Mesendoderm (in vitro differentiated cells): Measurements from ENCODE around the gene TAB2.
"Not testable (repeated sequence)": the region's sequence is repeated elsewhere in the genome, so short reads cannot be mapped to it uniquely, and the experiment has no call there.

Experiments
- DNase-seq: peaks from one replicate; pipeline ENCODE4 v3.0.0; 2013
- H2AK5ac ChIP-seq: 2 replicates; pipeline ENCODE4 v1.6.1; 2013; ENCODE audit warnings: low read length, inconsistent platforms
- H2BK120ac ChIP-seq: 2 replicates; pipeline ENCODE4 v1.6.1; 2013; ENCODE audit warnings: low read depth, mild to moderate bottlenecking, low read length, moderate library complexity, mixed read lengths
- H2BK15ac ChIP-seq: replicated peaks from 2 replicates; pipeline ENCODE4 v1.6.1; 2013; ENCODE audit warnings: low read depth, mild to moderate bottlenecking, moderate library complexity
- H2BK5ac ChIP-seq: 2 replicates; pipeline ENCODE4 v1.6.1; 2013; ENCODE audit warnings: low read length, inconsistent platforms
- H3K18ac ChIP-seq: 2 replicates; pipeline ENCODE4 v1.6.1; 2013; ENCODE audit warnings: mild to moderate bottlenecking, low read length, mixed read lengths
- H3K23ac ChIP-seq: one replicate; pipeline ENCODE4 v1.6.1; 2013; ENCODE audit warnings: low read length
- H3K27ac ChIP-seq: 2 replicates; pipeline ENCODE4 v1.5.1; 2013; ENCODE audit warnings: low read depth, mild to moderate bottlenecking, inconsistent platforms, low read length, moderate library complexity
- H3K27me3 ChIP-seq: 2 replicates; pipeline ENCODE4 v1.6.1; 2013; ENCODE audit warnings: low read length, control low read depth, mild to moderate bottlenecking, inconsistent platforms; ENCODE audit not compliant: insufficient read depth, poor library complexity
- H3K36me3 ChIP-seq: 2 replicates; pipeline ENCODE4 v1.6.1; 2013; ENCODE audit warnings: low read length, inconsistent platforms; ENCODE audit not compliant: control insufficient read depth, insufficient read depth
- H3K4ac ChIP-seq: one replicate; pipeline ENCODE4 v1.6.1; 2013; ENCODE audit warnings: low read depth, mild to moderate bottlenecking, low read length, moderate library complexity
- H3K4me1 ChIP-seq: 2 replicates; pipeline ENCODE4 v1.6.1; 2013; ENCODE audit warnings: low read depth, low read length, inconsistent platforms; ENCODE audit not compliant: control insufficient read depth
- H3K4me2 ChIP-seq: 2 replicates; pipeline ENCODE4 v1.6.1; 2013; ENCODE audit warnings: low read length
- H3K4me3 ChIP-seq: 2 replicates; pipeline ENCODE4 v1.5.1; 2013; ENCODE audit warnings: mild to moderate bottlenecking, low read length
- H3K56ac ChIP-seq: one replicate; pipeline ENCODE4 v1.6.1; 2013; ENCODE audit warnings: low read length
- H3K79me1 ChIP-seq: 2 replicates; pipeline ENCODE4 v1.6.1; 2013; ENCODE audit warnings: low read length, inconsistent platforms
- H3K79me2 ChIP-seq: 2 replicates; pipeline ENCODE4 v1.6.1; 2013; ENCODE audit warnings: mild to moderate bottlenecking, low read length; ENCODE audit not compliant: control insufficient read depth, insufficient read depth
- H3K9ac ChIP-seq: 2 replicates; pipeline ENCODE4 v1.6.1; 2013; ENCODE audit warnings: low read length, inconsistent platforms
- H4K5ac ChIP-seq: one replicate; pipeline ENCODE4 v1.6.1; 2013; ENCODE audit warnings: low read length
- H4K8ac ChIP-seq: one replicate; pipeline ENCODE4 v1.6.1; 2013; ENCODE audit warnings: low read depth, mild to moderate bottlenecking, control low read depth, low read length, moderate library complexity
- WGBS: extraction: QIAGEN DNeasy Blood & Tissue Kit; methylation state at CpG from one replicate; pipeline ENCODE4 v1.1.7; 2013; ENCODE audit warnings: low lambda C conversion rate, missing lambda C conversion rate; ENCODE audit not compliant: insufficient coverage; ENCODE audit errors: extremely low coverage; 5-methylcytosine and 5-hydroxymethylcytosine counted together

The TAB2 gene

DNA sequence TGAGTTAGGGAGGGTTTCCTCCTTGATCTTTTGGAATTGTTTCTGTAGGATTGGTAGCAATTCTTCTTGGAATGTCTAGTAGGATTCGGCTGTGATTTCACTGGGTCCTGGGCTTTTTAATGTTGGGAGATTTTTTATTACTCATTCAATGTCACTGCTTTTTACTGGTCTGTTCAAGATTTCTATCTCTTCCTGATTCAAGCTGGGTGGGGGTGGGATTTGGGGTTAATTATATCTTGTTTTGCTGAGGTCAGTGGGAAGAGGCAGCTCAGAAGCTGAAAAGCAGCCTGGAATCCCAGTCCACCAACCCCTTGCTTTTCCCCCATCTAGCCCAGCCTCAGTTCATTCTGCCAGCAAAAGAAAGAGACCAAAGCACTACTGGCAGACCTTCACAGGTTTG, 122.1 kb downstream of the TAB2 start:
- no peak overlapping the region for H2BK120ac ChIP-seq
- WGBS, result no CpG with 5 or more reads among the region's 1 CpG
- H2BK5ac ChIP-seq, result no peak overlapping the region
- no peak for DNase-seq
- H2AK5ac ChIP-seq, result no peak overlapping the region
- H3K4ac ChIP-seq, result no peak overlapping the region
- H4K5ac ChIP-seq, result no peak overlapping the region
- no peaks in the 10 kb centered on the region for H3K79me2 ChIP-seq
- no peak overlapping the region for H3K4me2 ChIP-seq
- H3K18ac ChIP-seq, result no peak overlapping the region
- no peak overlapping the region for H3K27ac ChIP-seq
- no peaks in the 10 kb centered on the region for H3K79me1 ChIP-seq
- H3K4me3 ChIP-seq, result no peak overlapping the region
- no peak overlapping the region for H3K9ac ChIP-seq
- H3K36me3 ChIP-seq, result no peaks in the 10 kb centered on the region
- H2BK15ac ChIP-seq, result no peak overlapping the region
- no peak overlapping the region for H4K8ac ChIP-seq
- H3K23ac ChIP-seq, result no peak overlapping the region
- H3K4me1 ChIP-seq, result no peaks in the 10 kb centered on the region
- H3K27me3 ChIP-seq, result no peaks in the 10 kb centered on the region
- H3K56ac ChIP-seq, result no peak overlapping the region

DNA sequence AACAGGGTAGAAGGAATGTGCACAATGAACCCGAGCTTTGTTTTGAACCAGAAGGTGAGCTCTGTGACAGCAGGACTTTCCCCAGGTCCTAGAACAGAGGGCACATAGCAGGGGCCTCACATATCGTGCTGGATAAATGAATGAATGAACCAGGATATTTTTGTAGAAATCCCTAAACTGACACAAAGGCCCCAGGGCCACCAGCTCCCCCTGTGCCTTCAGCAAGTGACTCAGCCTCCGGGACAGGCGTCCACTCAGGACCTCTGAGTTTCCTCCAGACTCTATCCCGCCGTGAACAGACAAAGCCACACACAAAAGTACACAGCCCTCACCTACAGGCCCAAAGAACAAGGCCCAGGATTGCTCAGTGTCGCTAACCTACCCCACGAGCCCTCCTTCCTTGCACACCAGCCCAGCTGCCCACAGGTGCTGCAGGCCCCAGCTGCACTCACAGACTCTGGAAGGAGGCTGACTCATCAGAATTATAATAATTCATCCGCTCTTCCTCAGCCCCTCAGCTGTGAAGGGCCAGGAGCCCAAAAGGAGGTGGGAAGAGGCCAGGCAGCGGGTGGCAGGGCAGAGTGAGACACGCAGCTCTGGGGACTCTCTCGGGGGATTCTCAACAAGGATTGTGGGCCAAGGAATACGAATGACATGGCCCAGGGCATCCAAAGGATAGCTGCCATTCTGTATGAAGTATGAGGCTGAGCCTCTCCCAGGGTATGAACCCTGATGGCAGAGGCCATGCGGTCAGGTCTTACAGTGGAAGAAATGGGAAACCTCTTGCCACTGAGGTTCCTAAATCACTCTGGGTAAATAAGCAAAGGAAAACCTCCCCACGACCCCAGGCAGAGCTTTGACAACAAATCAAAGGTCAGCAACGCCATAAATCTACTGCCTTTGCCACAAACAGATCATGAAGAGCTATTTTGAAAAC, 123.5 kb downstream of the TAB2 start:
- Histone ChIP-seq H3K23ac (no peak overlapping the region), H2BK15ac (no peak overlapping the region), H3K36me3 (no peaks in the 10 kb centered on the region), H3K79me1 (no peaks in the 10 kb centered on the region), H3K18ac (no peak overlapping the region), H3K4me2 (no peak overlapping the region), H3K27ac (no peak overlapping the region), H2BK5ac (no peak overlapping the region), H4K5ac (no peak overlapping the region), H3K27me3 (no peaks in the 10 kb centered on the region), H3K56ac (no peak overlapping the region), H3K4me3 (no peak overlapping the region), H3K4me1 (no peaks in the 10 kb centered on the region), H3K9ac (no peak overlapping the region), H4K8ac (no peak overlapping the region), H2BK120ac (no peak overlapping the region), H3K79me2 (no peaks in the 10 kb centered on the region), H3K4ac (no peak overlapping the region), H2AK5ac (no peak overlapping the region)
- no peak for DNase-seq
- no CpG with 5 or more reads among the region's 16 CpGs for WGBS

DNA sequence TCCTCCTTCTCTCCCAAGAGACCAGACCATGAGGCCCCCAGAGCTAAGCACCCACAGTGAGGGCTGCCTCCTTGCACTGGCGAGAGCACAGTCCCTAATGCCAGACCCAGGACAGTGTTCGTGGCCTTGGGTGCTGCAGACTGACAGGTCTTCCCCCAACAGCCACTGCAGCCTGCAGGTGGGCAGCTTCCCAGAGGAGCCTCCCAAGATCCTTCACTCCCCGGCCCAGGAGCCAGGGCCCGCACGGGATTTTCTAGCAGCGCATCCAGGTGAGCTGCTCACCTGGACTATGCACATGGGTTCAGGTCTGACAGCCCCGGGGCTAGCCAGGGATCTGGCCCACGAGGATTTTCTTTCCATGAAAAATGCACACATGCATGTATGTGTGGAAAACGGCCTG, 124.2 kb downstream of the TAB2 start:
- DNase-seq, result no peak
- Histone ChIP-seq H2BK15ac (no peak overlapping the region), H2BK5ac (no peak overlapping the region), H3K23ac (peak overlapping the region; percentile 66), H2BK120ac (no peak overlapping the region), H3K4ac (no peak overlapping the region), H4K8ac (no peak overlapping the region), H3K79me2 (no peaks in the 10 kb centered on the region), H3K4me1 (no peaks in the 10 kb centered on the region), H3K4me3 (no peak overlapping the region), H3K27ac (no peak overlapping the region), H2AK5ac (no peak overlapping the region), H4K5ac (no peak overlapping the region), H3K4me2 (no peak overlapping the region), H3K36me3 (no peaks in the 10 kb centered on the region), H3K27me3 (no peaks in the 10 kb centered on the region), H3K79me1 (no peaks in the 10 kb centered on the region), H3K9ac (no peak overlapping the region), H3K56ac (no peak overlapping the region), H3K18ac (no peak overlapping the region)
- WGBS, result no CpG with 5 or more reads among the region's 9 CpGs

DNA sequence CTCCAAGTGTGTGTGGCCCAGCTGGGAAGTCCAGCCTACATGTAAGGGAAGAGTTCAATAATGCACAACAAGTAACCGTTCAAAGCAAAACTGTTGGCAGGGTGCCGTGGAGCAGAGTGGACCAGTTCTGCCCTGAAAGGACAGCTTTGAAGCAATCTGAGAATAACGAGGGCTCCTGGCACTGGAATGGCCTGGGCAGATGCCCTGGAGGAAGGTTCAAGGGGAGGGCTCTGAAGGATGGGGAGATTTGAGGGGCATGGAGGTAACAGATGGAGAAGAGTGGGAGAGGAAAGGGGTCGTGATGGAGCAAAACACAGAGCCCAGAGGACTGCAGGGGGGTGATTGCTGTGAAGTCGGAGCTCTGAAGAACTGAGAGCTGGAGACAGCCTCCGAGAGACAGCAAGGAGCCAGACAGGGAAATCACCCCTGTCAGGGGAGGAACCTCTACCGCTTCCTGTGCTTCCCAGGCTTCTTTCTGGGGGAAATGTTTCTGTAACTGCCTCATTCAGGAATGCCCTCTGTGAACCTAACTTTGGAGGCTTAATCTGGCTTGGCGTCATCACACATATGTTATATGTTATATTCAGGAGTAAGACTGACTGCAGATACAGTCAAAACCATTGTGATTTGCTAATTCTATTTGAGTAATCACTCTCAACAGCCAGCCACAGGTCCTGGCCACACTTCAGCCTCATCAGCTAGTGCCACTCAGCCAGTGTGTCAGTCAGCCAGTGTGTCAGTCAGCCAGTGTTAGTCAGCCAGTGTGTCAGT, 126.1 kb downstream of the TAB2 start:
- Histone ChIP-seq H4K5ac (no peak overlapping the region), H3K27me3 (no peaks in the 10 kb centered on the region), H2BK5ac (no peak overlapping the region), H3K9ac (no peak overlapping the region), H2BK120ac (no peak overlapping the region), H3K56ac (no peak overlapping the region), H3K27ac (no peak overlapping the region), H2AK5ac (no peak overlapping the region), H3K36me3 (no peaks in the 10 kb centered on the region), H3K18ac (no peak overlapping the region), H4K8ac (no peak overlapping the region), H3K4me1 (no peaks in the 10 kb centered on the region), H3K23ac (no peak overlapping the region), H3K4me3 (no peak overlapping the region), H3K4ac (no peak overlapping the region), H3K79me2 (no peaks in the 10 kb centered on the region), H3K79me1 (no peaks in the 10 kb centered on the region), H3K4me2 (no peak overlapping the region), H2BK15ac (no peak overlapping the region)
- no CpG with 5 or more reads among the region's 8 CpGs for WGBS
- no peak for DNase-seq

DNA sequence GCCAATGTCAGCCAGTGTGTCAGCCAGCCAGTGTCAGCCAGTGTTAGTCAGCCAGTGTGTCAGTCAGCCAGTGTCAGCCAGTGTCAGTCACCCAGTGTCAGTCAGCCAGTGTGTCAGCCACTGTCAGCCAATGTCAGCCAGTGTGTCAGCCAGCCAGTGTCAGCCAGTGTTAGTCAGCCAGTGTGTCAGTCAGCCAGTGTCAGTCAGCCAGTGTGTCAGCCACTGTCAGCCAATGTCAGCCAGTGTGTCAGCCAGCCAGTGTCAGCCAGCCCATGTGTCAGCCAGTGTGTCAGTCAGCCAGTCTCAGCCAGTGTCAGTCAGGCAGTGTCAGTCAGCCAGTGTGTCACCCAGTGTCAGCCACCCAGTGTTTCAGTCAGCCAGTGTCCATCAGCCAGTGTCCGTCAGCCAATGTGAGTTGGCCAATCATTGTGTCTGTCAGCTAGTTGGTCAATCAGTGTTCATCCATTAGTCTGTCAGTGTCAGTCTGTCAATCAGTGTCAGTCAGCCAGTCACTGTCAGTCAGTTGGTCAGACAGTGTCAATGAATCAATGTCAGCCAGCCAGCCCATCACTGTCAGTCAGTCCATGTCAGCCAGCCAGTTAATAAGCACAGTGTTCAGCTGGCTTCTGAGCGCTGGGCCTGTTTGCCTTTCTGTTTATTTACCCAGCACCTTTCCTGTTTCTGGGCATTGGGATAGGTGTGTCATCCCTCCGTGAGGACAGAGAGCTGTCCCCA, 127.0 kb downstream of the TAB2 start:
- not testable (repeated sequence) for DNase-seq, H3K27me3 ChIP-seq, H3K27ac ChIP-seq

More for the DNA sequence above, 127.0 kb downstream of the TAB2 start:
- H3K9ac ChIP-seq, H4K8ac ChIP-seq, H3K4ac ChIP-seq, H3K4me2 ChIP-seq, H2BK15ac ChIP-seq, H3K4me1 ChIP-seq, H3K18ac ChIP-seq, H3K79me1 ChIP-seq, H2BK5ac ChIP-seq, H2BK120ac ChIP-seq, H3K4me3 ChIP-seq, H3K36me3 ChIP-seq, H3K79me2 ChIP-seq, H2AK5ac ChIP-seq, H3K23ac ChIP-seq, H3K56ac ChIP-seq, H4K5ac ChIP-seq: not testable (repeated sequence)
- no CpG with 5 or more reads among the region's 3 CpGs for WGBS
